A673 (cell line): ENCODE results near the gene RXRA.

Experiments used
- EZH2 ChIP-seq: fragments of 200-600 bp; sonication (generic); IDR thresholded peaks from 2 replicates; pipeline ENCODE4 v1.6.1; 2017; ENCODE audit warnings: borderline replicate concordance, low read depth, mild to moderate bottlenecking, mixed read lengths, antibody characterized with exemption, low read length; ENCODE audit not compliant: poor library complexity, severe bottlenecking
- TF ChIP-seq, protein P1 (sequence below): fragments of 300-800, 200-600 bp; sonication (generic); conservative IDR thresholded peaks from 2 replicates; pipeline ENCODE4 v1.5.1; 2017; ENCODE audit warnings: low read depth, mild to moderate bottlenecking, antibody characterized with exemption, low read length, moderate library complexity, mixed read lengths

DNA sequence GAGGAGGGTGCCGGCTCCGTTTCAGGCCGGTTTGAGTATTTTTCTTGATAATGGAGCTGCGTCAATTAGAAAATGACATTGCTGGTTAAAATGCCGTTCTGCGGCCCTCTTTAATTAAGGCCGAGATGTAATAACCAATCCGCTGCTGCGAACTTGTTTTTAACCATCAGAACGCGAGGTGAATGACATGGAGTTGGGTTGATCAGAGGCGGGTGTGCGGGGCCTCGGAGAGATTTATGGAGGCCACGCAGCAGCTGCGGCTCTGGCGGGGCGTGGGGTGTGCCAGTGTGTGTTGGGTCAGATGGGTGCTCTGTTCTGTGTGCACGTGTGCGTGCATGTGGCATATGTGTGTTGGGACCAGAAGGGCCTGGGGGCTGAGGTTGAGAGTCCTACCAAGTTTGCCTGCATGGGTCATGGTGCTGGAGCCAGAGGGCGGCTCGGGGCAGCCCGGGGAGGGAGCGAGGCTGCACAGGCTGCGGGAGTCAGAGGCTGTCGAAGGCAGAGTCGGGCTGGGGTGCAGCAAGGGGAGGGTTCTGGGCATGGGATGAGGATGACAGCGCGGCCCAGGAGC lies 25.4 kb downstream of the RXRA start:
- TF ChIP-seq, protein P1, sequence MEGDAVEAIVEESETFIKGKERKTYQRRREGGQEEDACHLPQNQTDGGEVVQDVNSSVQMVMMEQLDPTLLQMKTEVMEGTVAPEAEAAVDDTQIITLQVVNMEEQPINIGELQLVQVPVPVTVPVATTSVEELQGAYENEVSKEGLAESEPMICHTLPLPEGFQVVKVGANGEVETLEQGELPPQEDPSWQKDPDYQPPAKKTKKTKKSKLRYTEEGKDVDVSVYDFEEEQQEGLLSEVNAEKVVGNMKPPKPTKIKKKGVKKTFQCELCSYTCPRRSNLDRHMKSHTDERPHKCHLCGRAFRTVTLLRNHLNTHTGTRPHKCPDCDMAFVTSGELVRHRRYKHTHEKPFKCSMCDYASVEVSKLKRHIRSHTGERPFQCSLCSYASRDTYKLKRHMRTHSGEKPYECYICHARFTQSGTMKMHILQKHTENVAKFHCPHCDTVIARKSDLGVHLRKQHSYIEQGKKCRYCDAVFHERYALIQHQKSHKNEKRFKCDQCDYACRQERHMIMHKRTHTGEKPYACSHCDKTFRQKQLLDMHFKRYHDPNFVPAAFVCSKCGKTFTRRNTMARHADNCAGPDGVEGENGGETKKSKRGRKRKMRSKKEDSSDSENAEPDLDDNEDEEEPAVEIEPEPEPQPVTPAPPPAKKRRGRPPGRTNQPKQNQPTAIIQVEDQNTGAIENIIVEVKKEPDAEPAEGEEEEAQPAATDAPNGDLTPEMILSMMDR = no peak
- no peak for TF ChIP-seq EZH2
